Body of pancreas (tissue), 4 donors: ENCODE measurements around the gene SPATS2L. TPM values are rescaled to one million over a fixed set of nuclear protein-coding genes. Genes with fewer than 3 reads are reported as not detected.

Source experiments
- ATAC-seq: fragments of 150-250 bp; one replicate; pipeline ENCODE4 v1.9.1; 2016
- DNase-seq, 4 donors: peaks; one replicate each; pipeline ENCODE4 v3.0.0-alpha.2; 2019
- H3K27ac ChIP-seq, 4 donors: fragments of 200-600 bp; sonication (generic); 1 replicate in 3 of 4; 2 replicates in 1 of 4; pipeline versions ENCODE4 v1.5.1 to v1.6.1; 2016 to 2019; ENCODE audit warnings: mild to moderate bottlenecking in 1 of 4, mixed read lengths in 1 of 4, moderate library complexity in 1 of 4
- H3K27me3 ChIP-seq, 2 donors: fragments of 200-600 bp; sonication (generic); one replicate each; pipeline ENCODE4 v1.6.0; 2016; ENCODE audit warnings: mild to moderate bottlenecking in 1 of 2
- H3K36me3 ChIP-seq, 2 donors: fragments of 200-600 bp; sonication (generic); replicated peaks in 1 of 2; 2 replicates each; pipeline ENCODE4 v1.5.1; 2016; ENCODE audit warnings: low read depth in 2 of 2; ENCODE audit not compliant: insufficient read depth in 1 of 2
- H3K4me1 ChIP-seq: fragments of 200-600 bp; sonication (generic); one replicate; pipeline ENCODE4 v1.6.0; 2016
- H3K4me3 ChIP-seq, 2 donors: fragments of 200-600 bp; sonication (generic); 1 replicate in 1 of 2; 2 replicates in 1 of 2; pipeline ENCODE4 v1.5.1; 2016 to 2019
- H3K9me3 ChIP-seq, 3 donors: fragments of 200-600 bp; sonication (generic); 1 replicate in 2 of 3; 2 replicates in 1 of 3; pipeline ENCODE4 v1.5.1; 2016
- POLR2A ChIP-seq, 3 donors: fragments of 450-650 bp; IDR thresholded peaks; one replicate each; pipeline ENCODE4 v1.6.1; 2016; ENCODE audit warnings: antibody characterized with exemption in 3 of 3, mild to moderate bottlenecking in 2 of 3
- WGBS, 2 donors: methylation state at CpG; one replicate each; pipeline ENCODE4 v1.1.5; 2017; 5-methylcytosine and 5-hydroxymethylcytosine counted together
- intact Hi-C: fragments of 100-400 bp; cut with DNase I; formaldehyde crosslinking; loops from one replicate; pipeline ENCODE4 v1.15.1; 2023
- total RNA-seq, 2 donors: library from RNA; depleted of rRNA; stranded (reverse); fragments of >200 nt; gene quantifications; one replicate each; pipeline ENCODE4 v1.1.0, GENCODE V29; 2016
- TF ChIP-seq, protein P1 (sequence below), 7 experiments: fragments of 450-650 bp in 4 of 7; fragments of 200-600 bp in 3 of 7; sonication (generic) in 3 of 7; IDR thresholded peaks; one replicate each; pipeline ENCODE4 v1.5.1; 2016 to 2019; ENCODE audit warnings: antibody characterized with exemption in 7 of 7

SPATS2L gene
- total RNA-seq, 2 donors from 2014 or later = 39.2 to 49.8 TPM

DNA sequence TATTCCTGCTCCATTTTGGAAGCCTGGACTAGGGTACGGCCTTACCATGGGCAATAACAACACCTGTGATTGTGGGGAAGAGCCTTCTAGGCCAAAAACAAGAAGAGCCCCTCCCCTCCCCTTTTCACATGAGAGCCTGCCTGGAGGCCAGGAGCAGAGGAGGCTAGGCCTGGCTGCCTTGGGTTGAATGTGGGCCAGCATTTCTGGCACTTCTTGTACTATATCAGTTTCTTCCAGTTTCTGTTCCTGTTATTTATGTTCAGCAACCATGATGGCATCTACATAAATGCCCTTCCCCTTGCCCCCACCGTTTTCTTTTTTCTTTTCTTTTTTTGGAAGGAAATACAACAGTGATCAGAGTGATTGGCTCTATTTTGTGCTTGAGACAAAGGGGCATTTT, 145.0 kb downstream of the SPATS2L start:
- intact Hi-C loops = no loop called here
- Histone ChIP-seq H3K9me3 (no peaks in the 10 kb centered on the region), H3K36me3 (no peaks in the 10 kb centered on the region), H3K27ac (no peak overlapping the region), H3K27me3 (no peaks in the 10 kb centered on the region), H3K4me3 (no peak overlapping the region), H3K4me1 (no peaks in the 10 kb centered on the region)
- TF ChIP-seq, protein P1, sequence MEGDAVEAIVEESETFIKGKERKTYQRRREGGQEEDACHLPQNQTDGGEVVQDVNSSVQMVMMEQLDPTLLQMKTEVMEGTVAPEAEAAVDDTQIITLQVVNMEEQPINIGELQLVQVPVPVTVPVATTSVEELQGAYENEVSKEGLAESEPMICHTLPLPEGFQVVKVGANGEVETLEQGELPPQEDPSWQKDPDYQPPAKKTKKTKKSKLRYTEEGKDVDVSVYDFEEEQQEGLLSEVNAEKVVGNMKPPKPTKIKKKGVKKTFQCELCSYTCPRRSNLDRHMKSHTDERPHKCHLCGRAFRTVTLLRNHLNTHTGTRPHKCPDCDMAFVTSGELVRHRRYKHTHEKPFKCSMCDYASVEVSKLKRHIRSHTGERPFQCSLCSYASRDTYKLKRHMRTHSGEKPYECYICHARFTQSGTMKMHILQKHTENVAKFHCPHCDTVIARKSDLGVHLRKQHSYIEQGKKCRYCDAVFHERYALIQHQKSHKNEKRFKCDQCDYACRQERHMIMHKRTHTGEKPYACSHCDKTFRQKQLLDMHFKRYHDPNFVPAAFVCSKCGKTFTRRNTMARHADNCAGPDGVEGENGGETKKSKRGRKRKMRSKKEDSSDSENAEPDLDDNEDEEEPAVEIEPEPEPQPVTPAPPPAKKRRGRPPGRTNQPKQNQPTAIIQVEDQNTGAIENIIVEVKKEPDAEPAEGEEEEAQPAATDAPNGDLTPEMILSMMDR (IDR thresholded peaks at IDR 0.05) = no peak
- no peak for TF ChIP-seq POLR2A (IDR thresholded peaks at IDR 0.05)
- ATAC-seq (no peak), DNase-seq (no peak)
- WGBS, 2 donors = 86 to 89% methylated on average over 2 of the region's 2 CpGs

DNA sequence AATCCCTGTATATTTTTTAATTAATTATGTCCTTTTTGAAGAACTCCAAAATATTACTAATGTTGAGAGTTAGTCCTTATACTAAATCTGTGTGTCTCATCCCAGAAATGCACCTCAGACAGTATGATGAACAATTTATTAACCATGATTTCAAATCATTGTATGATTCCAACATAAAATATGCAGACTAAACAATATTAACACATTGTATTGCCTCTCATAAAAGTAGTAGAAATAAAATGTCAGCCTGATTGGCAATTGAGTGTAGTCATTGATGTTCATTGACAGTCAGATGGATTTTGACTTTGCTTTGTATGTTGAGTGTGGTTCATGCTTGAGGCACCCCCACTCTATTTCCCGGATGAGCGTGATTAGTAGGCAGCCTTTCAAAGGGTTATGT, 145.9 kb downstream of the SPATS2L start:
- no peak overlapping the region for H3K4me3 ChIP-seq
- DNase-seq (no peak), ATAC-seq (no peak)
- H3K36me3 ChIP-seq = no peaks in the 10 kb centered on the region
- H3K27me3 ChIP-seq = no peaks in the 10 kb centered on the region
- intact Hi-C loops = no loop called here
- TF ChIP-seq, protein P1 (IDR thresholded peaks at IDR 0.05) = no peak
- no peak for TF ChIP-seq POLR2A (IDR thresholded peaks at IDR 0.05)
- no peaks in the 10 kb centered on the region for H3K4me1 ChIP-seq
- no peaks in the 10 kb centered on the region for H3K9me3 ChIP-seq
- no peak overlapping the region for H3K27ac ChIP-seq
- 94 to 100% methylated on average over 2 of the region's 2 CpGs for whole genome bisulfite sequencing, 2 donors

DNA sequence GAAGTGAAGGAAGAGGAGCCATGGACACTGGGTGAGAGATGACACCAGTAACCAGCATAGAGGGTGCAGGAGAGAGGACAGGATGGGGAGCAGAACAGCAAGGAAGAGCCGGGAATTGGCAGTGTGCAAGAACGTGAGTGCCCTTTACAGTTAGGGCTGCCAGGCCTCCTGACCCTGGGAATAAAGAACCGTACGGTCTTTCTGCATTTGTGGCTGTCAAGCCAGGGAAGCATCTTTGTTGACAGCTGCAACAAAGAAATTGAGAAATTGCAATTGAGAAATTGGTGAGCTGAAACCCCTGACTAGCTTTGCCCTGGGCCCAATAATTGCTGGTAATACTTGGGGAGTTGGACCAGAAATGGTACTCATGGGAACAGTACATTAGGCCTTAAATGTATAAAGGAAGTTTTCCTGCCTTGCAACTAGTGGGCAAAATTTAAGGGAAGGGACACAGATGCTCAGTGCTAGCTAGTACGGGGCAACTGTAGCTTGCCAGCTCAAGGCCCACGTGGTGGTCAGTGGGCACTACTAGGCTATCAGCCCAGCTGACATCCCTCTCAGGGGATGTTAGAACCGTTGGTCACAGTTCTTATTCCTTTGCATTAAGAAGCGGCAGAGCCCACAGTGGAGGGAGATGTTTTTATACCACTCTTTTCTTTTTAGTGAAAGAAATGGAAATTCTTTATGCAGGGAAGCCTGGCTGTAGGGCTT, 146.8 kb downstream of the SPATS2L start:
- ATAC-seq = no peak
- H3K27ac ChIP-seq = no peak overlapping the region
- no peak overlapping the region for H3K4me3 ChIP-seq
- H3K9me3 ChIP-seq = no peaks in the 10 kb centered on the region
- H3K36me3 ChIP-seq = no peaks in the 10 kb centered on the region
- no peak for TF ChIP-seq POLR2A (IDR thresholded peaks at IDR 0.05)
- TF ChIP-seq, protein P1 (IDR thresholded peaks at IDR 0.05) = no peak
- intact Hi-C loops = no loop called here
- WGBS, 2 donors = 75 to 90% methylated on average over 8 of the region's 8 CpGs
- no peak for DNase-seq
- no peaks in the 10 kb centered on the region for H3K27me3 ChIP-seq
- no peaks in the 10 kb centered on the region for H3K4me1 ChIP-seq

DNA sequence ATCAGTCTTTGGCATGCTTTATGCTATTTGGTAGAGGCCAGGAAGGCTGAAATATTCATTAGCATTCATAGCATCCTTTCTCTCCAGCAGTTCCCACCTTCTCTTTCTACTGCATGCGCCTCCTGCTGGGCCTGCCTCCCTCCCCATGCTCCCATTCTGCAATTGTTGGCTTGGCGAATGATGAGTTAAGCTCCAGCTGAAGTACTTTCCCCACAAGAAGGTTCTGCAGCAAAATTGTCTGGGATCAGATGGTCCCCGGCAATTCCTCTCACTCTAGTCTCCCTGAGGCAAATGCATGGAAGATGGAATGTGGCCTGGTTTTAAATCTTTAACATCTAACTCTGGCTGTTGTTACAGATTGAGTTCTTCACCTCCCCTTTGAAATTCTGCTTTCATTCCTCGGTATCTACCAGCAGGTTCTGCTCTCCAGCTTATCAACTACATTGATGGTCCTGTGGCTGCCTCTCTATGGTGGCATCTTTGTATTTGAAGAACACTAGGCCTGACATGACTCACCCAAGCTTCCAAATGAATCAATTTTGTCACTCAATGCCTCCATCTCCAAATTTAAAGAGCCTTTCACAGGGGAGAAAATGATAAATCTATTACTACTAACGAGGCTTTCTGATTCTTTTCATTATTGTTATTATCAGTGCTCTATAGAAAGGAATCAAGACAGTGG, 147.5 kb downstream of the SPATS2L start:
- intact Hi-C loops = no loop called here
- no peak for ATAC-seq
- no peak overlapping the region for H3K27ac ChIP-seq
- 92 to 93% methylated on average over 5 of the region's 5 CpGs for WGBS, 2 donors
- DNase-seq = no peak
- no peaks in the 10 kb centered on the region for H3K4me1 ChIP-seq
- H3K27me3 ChIP-seq = no peaks in the 10 kb centered on the region
- TF ChIP-seq POLR2A (IDR thresholded peaks at IDR 0.05) = no peak
- TF ChIP-seq, protein P1 (IDR thresholded peaks at IDR 0.05) = no peak
- no peaks in the 10 kb centered on the region for H3K9me3 ChIP-seq
- no peak overlapping the region for H3K4me3 ChIP-seq
- H3K36me3 ChIP-seq = no peaks in the 10 kb centered on the region
